Stimulated activated CD8-positive, alpha-beta memory T cell treated with anti-CD3 and anti-CD28 coated beads, Interleukin-12 subunit alpha, Interleukin-12 subunit beta, amount 100 ng/mL, for 4 hours (primary cell): ENCODE results near the gene GOLM1.
A peak's percentile ranks its signal among the peaks of the same experiment; 100 is the strongest.
"Not testable (repeated sequence)": the region's sequence is repeated elsewhere in the genome, so short reads cannot be mapped to it uniquely, and the experiment has no call there.

Experiments
- DNase-seq: peaks from one replicate; pipeline ENCODE4 v3.0.0-alpha.2; 2020; ENCODE audit warnings: low read depth

GOLM1 gene, protein sequence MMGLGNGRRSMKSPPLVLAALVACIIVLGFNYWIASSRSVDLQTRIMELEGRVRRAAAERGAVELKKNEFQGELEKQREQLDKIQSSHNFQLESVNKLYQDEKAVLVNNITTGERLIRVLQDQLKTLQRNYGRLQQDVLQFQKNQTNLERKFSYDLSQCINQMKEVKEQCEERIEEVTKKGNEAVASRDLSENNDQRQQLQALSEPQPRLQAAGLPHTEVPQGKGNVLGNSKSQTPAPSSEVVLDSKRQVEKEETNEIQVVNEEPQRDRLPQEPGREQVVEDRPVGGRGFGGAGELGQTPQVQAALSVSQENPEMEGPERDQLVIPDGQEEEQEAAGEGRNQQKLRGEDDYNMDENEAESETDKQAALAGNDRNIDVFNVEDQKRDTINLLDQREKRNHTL

DNA sequence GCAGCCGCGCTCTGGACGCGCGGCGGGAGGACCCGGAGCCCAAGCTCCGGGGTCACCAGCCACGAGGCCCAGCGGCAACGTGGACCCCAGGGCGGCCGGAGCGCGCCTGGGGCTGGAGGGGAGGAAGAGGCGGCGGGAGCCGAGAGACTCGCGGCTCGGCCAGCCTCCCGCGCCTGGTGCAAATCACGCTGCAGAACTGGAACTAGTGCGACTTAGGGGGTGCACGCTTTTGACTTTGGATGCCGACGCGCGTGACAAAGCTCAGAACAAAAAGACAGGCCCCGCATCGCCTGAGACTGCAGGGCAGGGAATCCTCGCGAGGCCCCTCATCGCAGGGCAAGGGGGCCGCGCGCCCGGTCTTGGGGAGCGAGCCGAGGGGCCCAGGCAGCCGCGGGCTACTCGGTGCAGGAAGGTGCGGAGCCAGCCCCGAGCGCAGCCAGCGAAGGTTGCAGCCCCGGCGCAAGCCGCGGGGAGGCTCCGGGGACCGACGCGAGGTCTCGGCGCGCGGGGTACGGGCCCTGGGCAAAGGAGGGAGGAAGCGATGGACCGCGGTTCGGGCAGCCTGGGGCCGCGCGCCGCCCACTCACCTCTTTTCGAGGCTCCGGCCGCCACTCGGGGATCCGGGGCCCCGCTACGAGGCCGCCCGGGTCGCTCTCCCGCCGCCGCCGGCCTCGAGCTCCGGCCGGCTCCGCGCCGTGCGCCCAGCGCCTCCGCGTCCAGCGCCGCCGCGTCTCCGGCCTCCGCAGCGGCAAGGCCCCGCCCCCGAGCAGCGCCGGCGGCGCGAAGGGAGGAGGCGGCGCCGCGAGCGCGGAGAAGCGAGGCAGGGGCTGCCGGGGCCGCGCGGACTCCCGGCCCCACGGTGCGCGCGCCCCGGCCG is at the start of gene GOLM1:
TSS of gene GOLM1 (minus strand) at position 735 of the 877 bp plus-strand sequence. CDS start 20,238 bp downstream, outside the sequence.
- DNase-seq = peak; percentile 16

DNA sequence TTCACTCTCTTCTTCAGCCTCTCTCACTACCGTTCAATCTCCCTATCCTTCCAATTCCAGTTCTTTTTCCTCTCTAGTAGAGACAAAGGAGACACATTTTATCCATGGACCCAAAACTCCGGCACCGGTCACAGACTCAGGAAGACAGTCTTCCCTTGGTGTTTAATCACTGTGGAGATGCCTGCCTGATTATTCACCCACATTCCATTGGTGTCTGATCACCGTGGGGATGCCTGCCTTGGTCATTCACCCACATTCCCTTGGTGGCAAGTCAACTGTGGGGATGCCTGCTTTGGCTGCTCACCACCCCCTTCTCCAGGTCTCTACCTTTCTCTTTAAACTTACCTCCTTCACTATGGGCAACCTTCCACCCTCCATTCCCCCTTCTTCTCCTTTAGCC is 47.3 kb upstream of the GOLM1 start:
- not testable (repeated sequence) for DNase-seq

DNA sequence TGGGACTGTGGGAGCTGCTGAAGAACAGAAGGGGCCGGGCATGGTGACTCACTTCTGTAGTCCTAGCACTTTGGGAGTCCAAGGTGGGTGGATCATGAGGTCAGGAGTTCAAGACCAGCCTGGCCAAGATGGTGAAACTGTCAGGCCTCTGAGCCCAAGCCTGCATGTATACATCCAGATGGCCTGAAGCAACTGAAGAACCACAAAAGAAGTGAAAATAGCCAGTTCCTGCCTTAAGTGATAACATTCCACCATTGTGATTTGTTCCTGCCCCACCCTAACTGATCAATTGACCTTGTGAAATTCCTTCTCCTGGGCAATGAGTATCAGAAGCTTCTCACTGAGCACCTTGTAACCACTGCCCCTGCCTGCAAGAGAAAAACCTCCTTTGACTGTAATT is 46.6 kb upstream of the GOLM1 start:
- DNase-seq = not testable (repeated sequence)

DNA sequence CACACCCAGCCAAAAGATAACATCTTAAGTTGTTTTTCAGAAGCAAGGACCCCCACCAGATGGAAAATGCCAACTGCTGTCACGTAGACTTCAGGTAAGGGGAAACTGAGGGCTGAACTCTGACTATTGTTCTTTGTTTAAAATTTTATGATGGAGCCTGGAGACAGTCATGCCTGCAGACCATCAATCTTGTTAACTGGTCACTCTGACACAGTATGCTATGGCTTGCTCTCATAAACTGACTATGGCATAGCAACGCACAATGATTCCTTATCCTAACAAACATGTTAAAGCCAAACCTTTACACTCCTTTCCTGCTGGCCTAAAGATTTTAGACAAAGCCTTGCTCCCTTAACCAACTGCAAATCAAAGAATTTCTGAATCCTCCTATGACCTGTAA is 43.6 kb upstream of the GOLM1 start:
- DNase-seq = no peak

DNA sequence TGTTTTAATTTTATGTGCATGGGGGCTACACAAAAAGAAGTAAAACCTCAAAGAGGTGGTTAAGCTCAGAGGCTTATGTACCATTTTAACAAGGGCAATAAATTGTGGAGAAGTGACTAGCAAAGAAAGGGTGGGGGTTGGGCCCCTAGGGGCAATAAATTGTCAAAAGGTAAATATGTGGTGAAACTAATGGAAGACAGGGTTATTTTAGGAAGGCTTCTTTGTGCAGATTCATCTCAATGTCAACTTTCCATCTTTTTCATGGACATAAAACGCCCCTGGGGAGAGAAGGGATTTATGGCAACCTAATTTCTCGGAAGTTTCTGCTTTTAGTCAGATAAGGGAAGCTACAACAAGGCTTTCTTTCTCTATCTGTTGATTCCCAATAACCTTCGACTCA is 42.5 kb upstream of the GOLM1 start:
- no peak for DNase-seq

DNA sequence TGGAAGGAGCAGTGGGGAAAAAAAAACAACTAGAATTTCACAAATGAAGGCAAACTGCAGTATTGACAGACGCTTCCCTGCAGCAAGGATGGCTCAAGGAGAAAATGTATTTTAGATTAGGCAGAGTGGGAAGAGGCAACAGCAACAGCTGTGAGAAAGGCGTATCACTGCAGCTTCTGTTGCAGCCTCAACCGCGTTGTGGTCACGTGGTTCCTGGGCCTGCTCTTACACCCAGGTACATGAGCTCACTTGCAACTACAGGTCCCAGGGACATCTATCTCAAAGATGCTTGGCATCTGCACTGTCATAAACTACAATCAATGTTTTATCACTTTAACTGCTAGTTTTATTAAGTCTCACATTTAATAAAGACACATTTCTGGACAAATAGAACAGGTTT is 36.0 kb upstream of the GOLM1 start:
- no peak for DNase-seq

DNA sequence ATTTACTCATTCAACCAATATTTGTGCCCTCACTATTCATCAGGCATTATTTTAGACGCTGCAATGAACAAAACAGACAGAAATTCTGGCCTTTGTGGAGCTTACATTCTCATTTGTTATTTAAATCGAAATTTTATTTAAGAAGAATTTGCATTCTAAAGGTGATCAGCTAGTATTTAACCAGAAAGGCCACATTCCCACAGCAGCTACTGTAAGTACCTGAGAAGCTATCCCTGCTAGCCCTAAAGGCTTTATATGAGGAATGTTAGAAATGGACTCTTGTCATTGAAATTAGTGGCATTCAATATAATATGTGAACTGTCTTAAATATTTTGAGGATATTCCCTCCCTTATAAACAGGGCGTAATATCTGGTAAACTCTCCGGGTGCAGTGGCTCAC is 35.0 kb upstream of the GOLM1 start:
- DNase-seq = no peak

DNA sequence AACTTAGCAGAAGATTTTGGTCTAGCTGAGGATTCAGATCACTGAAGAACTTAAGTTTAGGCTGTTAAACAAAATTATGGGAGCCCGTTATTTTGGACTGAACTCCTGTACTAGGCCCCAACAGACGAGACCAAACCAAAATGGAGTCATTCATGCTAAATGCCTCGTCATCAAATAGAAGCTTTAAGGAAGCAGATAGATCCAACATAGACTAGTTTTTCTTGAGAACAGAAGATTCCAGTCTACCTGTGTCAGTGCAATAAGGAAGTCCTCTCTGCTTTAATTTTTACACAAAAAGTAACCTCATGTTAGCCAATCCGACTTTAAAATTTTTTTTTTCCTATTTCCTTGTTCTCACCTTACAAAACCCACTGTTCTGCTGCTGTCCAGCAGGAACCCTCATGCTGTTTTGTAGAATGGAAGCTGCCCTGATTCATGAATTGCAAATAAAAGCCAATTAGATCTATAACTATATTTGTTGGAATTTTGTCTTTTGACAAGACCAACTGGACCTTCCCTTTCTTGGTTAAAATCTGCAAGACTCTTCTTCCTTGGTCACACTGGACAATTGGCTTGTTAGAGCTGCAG is 29.0 kb upstream of the GOLM1 start:
- DNase-seq = no peak

DNA sequence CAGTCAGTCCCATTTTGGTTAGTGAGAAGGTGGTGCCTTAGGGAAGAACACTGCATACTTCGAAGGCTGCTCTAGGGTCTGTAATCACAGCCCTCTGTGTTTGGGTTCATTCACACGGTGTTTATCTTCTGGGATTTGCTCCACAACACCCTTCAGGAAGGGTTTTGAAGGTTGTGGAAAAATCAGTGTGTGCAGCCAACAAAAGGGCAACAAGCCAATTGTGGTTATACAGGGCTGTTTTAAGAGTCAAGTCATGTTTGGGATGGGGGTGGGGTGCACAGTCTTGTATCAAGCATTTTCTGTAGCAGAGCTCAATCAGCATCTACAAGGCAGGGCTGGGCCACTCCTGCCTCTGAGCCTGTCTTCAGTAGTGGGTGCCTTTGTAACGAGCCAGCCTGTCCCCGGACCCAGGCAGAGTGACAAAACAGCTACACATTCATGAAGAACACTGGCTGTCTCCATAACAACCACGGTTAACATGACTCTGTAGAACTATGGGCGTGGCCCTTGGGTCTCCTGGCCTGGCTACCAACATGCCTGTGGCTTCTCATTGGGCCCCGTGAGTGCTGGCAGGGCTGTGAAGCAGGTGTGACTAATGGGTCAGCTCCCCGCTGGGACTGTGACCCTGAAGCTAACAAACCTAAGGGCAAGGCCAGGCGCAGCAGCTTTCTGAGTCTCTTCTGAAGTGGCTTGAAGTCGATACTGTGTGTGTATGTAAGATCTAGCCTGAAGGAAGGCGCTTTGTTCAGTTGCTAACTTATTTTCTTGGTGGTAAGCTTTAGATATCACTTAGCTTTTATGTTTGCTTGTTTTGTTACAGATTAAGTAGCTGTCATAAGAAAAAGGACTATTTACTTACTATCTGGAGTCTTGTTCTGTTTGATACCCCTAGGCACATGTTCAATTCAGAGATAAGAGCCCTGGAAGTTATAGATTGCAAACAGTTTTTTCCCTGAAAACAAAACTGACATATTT is 27.9 kb upstream of the GOLM1 start:
- no peak for DNase-seq

DNA sequence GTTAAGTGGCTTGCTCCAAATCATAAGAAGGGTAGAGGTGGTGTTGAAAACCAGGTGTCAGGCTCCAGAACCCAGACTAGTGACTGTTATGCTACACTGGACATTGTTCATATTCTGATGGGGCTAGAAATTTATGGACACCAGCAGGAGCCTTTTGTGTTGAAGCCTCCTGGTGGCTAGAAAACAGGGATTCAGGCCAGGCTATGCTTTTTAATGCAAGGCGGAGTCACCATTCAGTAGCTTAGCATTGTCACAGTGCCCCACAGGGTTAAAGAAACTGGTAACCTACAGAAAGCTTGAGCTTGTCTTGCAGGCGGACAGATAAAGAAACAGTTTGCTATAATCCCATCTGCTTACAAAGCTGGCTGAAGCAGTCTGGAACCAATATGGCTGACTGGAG is 23.0 kb upstream of the GOLM1 start:
- DNase-seq = no peak

DNA sequence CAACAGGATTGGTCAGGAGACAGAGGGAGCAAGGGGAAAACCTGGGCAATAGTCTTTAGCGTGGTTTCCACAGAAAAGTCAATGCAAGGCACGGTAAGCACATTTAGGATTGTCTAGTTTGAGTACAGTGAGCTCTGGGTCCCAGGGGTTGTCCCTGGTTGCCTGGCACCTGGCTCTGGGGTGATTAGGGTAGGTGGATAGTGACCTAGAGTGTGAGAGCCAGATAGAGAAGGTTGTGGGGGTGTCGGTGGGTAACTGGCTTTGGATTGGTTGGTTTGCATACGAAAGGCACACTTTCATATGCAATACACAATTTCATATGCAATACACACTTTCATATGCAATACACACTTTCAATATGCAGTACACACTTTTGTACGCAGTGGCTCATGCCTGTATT is 20.1 kb upstream of the GOLM1 start:
- no peak for DNase-seq

DNA sequence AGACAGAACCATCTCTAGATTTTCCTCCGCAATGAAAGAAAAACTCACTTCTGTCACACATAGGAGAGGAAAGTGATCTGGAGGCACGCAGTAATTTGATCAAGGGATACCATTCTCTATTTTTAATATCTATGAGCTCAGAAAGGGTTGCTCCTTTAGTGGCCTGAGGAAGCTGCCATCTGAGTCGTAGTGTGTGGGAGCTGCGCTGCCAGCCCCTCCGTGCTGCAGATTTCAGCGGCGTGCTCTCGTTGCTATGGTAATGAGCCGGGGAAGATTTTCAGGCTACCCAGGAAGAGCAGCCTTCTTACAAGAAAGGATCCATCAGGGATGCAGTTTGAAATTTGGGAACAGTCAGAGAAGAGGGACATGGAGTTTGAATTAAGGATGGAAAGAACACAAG is 17.1 kb upstream of the GOLM1 start:
- DNase-seq = no peak

DNA sequence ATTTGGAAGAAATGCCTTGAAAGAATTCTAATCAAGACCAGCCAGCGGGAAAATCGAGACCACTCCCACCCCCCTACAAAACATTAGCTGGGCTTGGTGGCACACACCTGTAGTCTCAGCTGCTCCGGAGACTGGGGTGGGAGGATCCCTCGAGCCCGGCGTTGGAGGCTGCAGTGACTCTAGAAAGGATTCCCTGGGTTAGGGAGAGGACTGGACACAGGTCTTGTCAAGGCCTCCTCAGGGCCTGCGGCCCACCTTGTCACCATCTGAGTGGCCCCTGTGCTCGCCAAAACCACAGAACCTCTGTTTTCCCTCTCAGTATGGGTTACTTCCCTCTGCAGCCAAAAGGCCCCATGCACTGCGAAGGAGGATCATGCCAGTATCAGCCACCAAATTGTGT is 16.5 kb upstream of the GOLM1 start:
- DNase-seq = no peak

DNA sequence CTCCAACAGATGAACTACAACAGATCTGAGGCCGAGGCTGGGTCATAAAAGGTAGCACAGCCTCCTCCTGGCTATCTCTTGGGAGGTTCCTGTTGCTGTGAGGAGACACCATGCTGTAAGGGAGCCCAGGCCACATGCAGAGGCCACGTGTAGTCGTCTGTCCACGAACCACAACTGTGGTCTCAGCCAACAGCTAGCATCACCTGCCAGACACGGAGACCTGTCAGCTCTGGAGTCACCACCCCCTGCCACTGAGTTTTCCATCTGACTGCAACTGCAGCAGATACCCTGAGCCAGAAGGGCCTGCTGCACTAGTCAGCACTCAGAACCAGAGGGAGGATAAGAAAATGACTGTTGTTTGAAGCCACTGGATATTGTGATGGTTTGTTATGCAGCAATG is 12.7 kb upstream of the GOLM1 start:
- DNase-seq = no peak

DNA sequence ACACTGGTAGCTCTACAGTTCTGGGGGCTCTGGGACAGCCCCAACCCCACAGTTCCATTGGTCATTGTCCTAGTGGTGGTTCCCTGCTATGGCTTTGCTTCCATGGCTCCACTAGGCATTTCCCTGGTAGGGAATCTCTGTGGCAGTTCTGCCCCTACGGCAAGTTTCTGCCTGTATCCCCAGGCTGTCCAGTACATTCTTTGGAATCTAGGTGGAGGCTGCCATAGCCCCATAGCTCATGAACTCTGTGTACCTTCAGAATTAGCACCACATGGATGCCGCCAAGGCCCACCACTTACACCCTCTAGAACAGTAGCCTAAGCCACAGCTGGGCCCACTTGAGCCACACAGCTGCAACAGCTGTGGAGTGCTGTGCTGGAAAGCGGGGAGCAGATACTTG is 3.3 kb upstream of the GOLM1 start:
- DNase-seq = no peak

DNA sequence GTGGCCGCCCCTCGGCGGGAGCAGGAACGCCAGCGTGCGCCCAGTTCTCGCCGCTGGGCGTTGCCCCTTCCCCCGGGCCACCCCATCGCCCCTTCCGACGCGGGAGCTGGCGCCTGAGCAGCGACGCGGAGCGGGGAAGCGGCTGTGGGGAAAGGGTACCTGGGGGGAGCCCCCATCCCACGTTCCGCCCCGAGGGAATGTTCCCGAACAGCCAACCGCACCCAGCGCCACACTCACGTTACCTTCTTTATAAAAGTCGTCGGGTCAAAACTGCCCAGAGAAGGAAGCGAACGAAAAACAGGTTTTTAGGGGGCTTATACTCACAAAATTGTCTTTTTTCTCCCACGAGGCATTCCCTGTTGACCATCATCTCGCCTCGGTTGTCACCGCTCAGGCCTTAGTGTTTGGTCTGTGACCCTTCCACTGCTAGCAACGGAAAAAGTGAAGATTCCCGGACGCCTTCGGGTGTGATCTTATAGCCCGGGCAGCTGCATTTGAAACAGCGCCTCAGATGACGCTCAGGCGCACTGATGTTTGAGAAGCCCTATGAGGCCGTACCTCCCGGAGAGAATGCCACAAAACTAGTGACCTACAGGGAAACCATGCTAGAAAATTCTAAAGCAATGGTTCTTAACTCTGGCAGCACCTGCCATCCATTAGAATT is 475 bp upstream of the GOLM1 start:
- peak; percentile 2 for DNase-seq

DNA sequence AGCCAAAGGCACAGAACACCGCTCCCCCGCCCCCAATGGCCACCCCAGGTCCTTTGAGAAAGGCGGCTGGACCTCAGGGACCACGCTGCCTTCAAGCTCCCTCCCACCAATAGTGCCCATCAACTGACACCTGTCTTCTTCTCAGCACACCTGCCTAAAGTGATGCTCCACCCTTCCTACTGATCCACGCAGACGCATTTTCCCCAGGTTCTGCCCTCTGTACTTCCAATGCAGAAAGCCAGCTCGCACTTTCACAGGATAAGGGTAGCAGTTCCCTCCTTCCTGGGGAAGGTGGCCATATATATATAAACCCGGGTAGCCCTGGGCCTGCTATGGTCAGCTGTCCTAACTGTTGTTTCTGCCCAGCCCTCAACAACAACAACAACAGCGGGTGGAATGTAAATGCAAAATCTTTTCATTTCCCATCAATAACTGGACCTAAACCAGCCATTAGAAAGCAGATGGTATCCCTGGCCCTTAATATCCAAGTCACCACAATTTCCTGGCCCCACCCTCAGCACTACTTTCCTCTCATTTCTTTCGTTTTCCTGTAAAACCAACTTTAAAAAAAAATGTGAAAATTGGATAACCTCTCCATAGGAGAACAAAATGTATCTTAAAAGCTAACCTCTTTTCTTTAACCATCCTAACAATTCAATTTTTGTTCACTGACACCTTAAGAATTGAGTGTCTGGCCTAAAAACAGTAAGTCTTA is 1.7 kb downstream of the GOLM1 start:
- DNase-seq = no peak

DNA sequence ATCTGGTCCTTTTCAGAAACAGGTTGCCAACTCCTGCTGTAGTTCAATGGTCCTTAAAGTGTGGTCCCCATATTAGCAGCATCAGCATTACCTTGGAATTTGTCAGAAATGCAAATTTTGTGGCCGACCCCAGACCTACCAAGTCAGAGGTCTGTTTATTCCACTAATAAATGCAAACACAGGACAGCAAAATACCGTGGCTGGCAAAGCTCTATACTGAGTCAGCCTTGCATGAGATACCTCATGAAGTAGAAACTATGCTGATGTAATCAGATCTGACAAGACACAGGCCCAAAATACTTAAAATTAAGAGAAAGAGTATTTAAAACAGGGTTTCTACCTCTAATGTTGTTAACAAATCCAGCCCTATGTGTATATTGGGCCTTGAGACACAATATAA is 3.0 kb downstream of the GOLM1 start:
- no peak for DNase-seq

DNA sequence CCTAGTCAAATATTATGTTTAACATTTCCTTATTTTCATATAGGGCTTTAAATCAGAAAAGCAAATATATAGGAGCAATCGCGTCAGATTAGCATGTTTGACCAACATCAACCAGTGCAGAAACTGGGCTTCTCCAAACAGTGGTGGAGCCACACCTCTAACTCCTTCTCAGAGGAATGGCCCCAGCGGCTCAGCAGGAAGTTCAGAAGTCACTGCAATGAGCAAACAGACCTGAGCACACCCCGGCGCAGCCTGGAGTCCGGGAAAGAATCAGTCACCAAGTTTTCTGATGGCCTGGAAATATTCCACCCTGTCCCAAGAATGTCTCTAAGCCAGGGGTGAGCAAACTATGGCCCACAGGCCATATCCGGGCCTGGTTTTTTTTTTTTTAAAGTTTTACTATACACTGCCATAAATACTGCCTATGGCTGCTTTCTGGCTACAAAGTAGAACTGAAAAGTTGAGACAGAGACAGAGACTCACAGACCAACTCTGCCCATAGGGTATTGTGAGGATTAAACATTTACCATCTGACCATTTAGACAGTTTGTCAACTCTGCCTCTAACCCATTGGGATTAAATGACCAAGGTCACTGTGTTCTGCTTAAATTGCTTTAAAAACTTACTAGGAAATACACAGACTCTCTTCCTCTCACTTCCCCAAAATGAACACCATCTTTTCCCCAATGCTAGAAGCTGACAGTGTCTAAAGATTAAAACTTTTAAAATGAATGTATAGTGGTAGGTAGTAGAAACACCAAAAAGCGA is 5.4 kb downstream of the GOLM1 start:
- DNase-seq = no peak

DNA sequence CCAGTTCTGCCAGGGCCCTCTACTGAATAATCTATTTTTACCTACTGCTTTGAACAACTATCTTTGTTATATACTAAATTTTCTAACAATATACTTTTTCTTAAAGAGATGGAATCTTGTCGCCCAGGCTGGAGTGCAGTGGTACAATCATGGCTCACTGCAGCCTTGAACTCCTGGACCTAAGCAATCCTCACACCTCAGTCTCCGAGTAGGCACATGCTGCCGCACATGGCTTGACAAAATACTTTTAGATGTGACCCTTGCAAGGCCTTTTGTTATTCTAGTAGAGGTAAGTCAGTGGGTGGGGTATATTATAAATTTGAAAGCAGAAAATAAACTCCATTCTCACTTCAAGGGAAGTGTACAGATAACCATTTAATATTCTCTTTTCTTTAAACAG is 7.9 kb downstream of the GOLM1 start:
- no peak for DNase-seq
